Endodermal cell (in vitro differentiated cells): Measurements from ENCODE around the gene NDST4. TPM values are rescaled to one million over a fixed set of nuclear protein-coding genes. Genes with fewer than 3 reads are reported as not detected.
A peak's percentile ranks its signal among the peaks of the same experiment; 100 is the strongest.

Source experiments
- DNase-seq: peaks from one replicate; pipeline ENCODE4 v3.0.0-alpha.2; 2017
- H3K27ac ChIP-seq: 2 replicates; pipeline ENCODE4 v1.5.1; 2013; ENCODE audit warnings: mild to moderate bottlenecking, low read depth, low read length, moderate library complexity
- H3K27me3 ChIP-seq: 2 replicates; pipeline ENCODE4 v1.6.1; 2013; ENCODE audit warnings: mild to moderate bottlenecking, low read length, moderate library complexity; ENCODE audit not compliant: insufficient read depth, control insufficient read depth, poor library complexity, severe bottlenecking
- H3K36me3 ChIP-seq: 2 replicates; pipeline ENCODE4 v1.7.0; 2013; ENCODE audit warnings: mild to moderate bottlenecking, low read length, moderate library complexity; ENCODE audit not compliant: control insufficient read depth, insufficient read depth
- H3K4me1 ChIP-seq: one replicate; pipeline ENCODE4 v1.7.0; 2013; ENCODE audit warnings: low read length; ENCODE audit not compliant: control insufficient read depth, insufficient read depth
- H3K4me3 ChIP-seq: 2 replicates; pipeline ENCODE4 v1.5.1; 2013; ENCODE audit warnings: mild to moderate bottlenecking, low read length, moderate library complexity
- H3K9ac ChIP-seq: 2 replicates; pipeline ENCODE4 v1.6.1; 2013; ENCODE audit warnings: mild to moderate bottlenecking, low read length, moderate library complexity; ENCODE audit not compliant: poor library complexity, severe bottlenecking; ENCODE audit errors: extremely low read depth
- H3K9me3 ChIP-seq: 2 replicates; pipeline ENCODE4 v1.6.1; 2013; ENCODE audit warnings: mild to moderate bottlenecking, low read length, moderate library complexity; ENCODE audit not compliant: control insufficient read depth
- H3K27ac Mint-ChIP-seq: 2 replicates; pipeline ENCODE4 v1.8.0; 2020; ENCODE audit warnings: mixed read lengths
- H3K27me3 Mint-ChIP-seq: 2 replicates; pipeline ENCODE4 v1.8.0; 2021; ENCODE audit warnings: mild to moderate bottlenecking, mixed read lengths; ENCODE audit not compliant: insufficient read depth
- H3K36me3 Mint-ChIP-seq: 2 replicates; pipeline ENCODE4 v1.8.0; 2020; ENCODE audit warnings: low read depth, mixed read lengths
- H3K4me1 Mint-ChIP-seq: 2 replicates; pipeline ENCODE4 v1.8.0; 2020; ENCODE audit warnings: mixed read lengths
- H3K4me3 Mint-ChIP-seq: 2 replicates; pipeline ENCODE4 v1.8.0; 2020; ENCODE audit warnings: mild to moderate bottlenecking, moderate library complexity, mixed read lengths
- H3K9me3 Mint-ChIP-seq: 2 replicates; pipeline ENCODE4 v1.8.0; 2020; ENCODE audit warnings: mild to moderate bottlenecking, mixed read lengths
- WGBS, 2 experiments: methylation state at CpG; one replicate each; pipeline versions ENCODE4 v1.1.5 to v1.1.7; 2013; ENCODE audit warnings: missing lambda C conversion rate in 2 of 2, mixed read lengths in 1 of 2; ENCODE audit not compliant: insufficient coverage in 1 of 2, insufficient read length in 1 of 2; 5-methylcytosine and 5-hydroxymethylcytosine counted together
- total RNA-seq, 2 donors: library from RNA; stranded (reverse); fragmentation: NEBNext Ultra II Directional in 1 of 2; extraction: Animal tissue kit (Norgen Biotek cat#: 25700) in 1 of 2; gene quantifications; 2 replicates in 1 of 2; 3 replicates in 1 of 2; pipeline ENCODE4 v1.2.1, GENCODE V29; 2021
- TF ChIP-seq, protein P1 (sequence below): fragments of 200-600 bp; sonication (generic); conservative IDR thresholded peaks from 2 replicates; pipeline ENCODE4 v1.5.0; 2021; ENCODE audit warnings: antibody characterized with exemption, mild to moderate bottlenecking

Gene NDST4
- total RNA-seq, 2 donors from 2014 or later: 0.31 TPM; not detected in 1

DNA sequence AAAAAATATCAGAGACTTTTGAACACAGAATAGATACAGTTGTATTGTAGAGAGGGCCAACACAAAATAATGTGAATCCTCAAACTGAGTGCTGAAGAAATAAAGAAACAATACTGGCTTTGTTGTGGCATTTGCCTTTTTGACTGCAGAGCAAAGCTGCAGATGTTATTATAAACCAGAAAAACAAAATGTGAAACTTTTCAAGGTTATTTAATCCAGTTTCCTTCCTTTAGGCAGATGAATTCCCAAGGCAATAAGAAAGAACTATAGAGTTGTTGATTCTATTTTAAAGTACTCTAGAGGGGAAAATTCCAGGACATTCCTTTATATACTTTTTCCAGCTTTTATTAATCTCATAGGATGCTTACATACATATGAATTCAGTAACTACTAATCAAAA is 186.8 kb downstream of the NDST4 start:
- TF ChIP-seq, protein P1, sequence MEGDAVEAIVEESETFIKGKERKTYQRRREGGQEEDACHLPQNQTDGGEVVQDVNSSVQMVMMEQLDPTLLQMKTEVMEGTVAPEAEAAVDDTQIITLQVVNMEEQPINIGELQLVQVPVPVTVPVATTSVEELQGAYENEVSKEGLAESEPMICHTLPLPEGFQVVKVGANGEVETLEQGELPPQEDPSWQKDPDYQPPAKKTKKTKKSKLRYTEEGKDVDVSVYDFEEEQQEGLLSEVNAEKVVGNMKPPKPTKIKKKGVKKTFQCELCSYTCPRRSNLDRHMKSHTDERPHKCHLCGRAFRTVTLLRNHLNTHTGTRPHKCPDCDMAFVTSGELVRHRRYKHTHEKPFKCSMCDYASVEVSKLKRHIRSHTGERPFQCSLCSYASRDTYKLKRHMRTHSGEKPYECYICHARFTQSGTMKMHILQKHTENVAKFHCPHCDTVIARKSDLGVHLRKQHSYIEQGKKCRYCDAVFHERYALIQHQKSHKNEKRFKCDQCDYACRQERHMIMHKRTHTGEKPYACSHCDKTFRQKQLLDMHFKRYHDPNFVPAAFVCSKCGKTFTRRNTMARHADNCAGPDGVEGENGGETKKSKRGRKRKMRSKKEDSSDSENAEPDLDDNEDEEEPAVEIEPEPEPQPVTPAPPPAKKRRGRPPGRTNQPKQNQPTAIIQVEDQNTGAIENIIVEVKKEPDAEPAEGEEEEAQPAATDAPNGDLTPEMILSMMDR: no peak
- H3K4me3 Mint-ChIP-seq: no peak overlapping the region
- Histone ChIP-seq H3K9ac (no peak overlapping the region), H3K4me3 (no peak overlapping the region), H3K27ac (no peak overlapping the region), H3K9me3 (no peaks in the 10 kb centered on the region), H3K36me3 (no peaks in the 10 kb centered on the region), H3K27me3 (no peaks in the 10 kb centered on the region), H3K4me1 (peaks cover 7% of the 10 kb centered on the region)
- peaks cover 32% of the 10 kb centered on the region for H3K4me1 Mint-ChIP-seq
- DNase-seq: no peak
- H3K27ac Mint-ChIP-seq: no peak overlapping the region
- no peaks in the 10 kb centered on the region for H3K9me3 Mint-ChIP-seq
- H3K36me3 Mint-ChIP-seq: no peaks in the 10 kb centered on the region
- no peaks in the 10 kb centered on the region for H3K27me3 Mint-ChIP-seq

DNA sequence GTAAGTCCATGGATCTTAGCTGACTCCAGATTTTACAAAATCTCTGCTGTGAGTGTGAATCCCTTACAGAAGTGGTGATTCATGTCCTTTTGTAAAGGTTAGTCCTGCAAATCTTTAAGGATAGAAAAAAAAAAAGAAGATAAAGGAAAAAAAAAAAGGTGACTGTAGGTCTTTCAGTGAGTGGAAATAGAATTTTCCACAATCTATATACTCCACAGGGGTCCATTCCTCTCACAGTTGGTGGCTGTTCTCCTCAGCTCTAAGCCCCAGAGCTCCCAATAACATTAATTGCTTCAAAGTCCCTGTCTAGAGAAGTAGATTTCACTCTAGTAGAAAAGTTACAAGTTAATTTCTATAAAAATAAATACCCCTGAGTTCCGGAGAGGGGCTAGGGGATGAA is 189.1 kb downstream of the NDST4 start:
- Histone ChIP-seq H3K4me3 (peak overlapping the region; percentile 45), H3K27me3 (no peaks in the 10 kb centered on the region), H3K9me3 (no peaks in the 10 kb centered on the region), H3K9ac (no peak overlapping the region), H3K36me3 (no peaks in the 10 kb centered on the region), H3K27ac (no peak overlapping the region), H3K4me1 (peaks cover 11% of the 10 kb centered on the region)
- H3K9me3 Mint-ChIP-seq: no peaks in the 10 kb centered on the region
- no peaks in the 10 kb centered on the region for H3K27me3 Mint-ChIP-seq
- TF ChIP-seq, protein P1: no peak
- peak; percentile 79 for DNase-seq
- peak overlapping the region; percentile 80 for H3K27ac Mint-ChIP-seq
- no peaks in the 10 kb centered on the region for H3K36me3 Mint-ChIP-seq
- 30% methylated on average over 1 of the region's 1 CpG; no CpG with 5 or more reads in 1 of the 2 experiments for WGBS, 2 experiments
- H3K4me1 Mint-ChIP-seq: peaks cover 48% of the 10 kb centered on the region
- peak overlapping the region; percentile 13 for H3K4me3 Mint-ChIP-seq

DNA sequence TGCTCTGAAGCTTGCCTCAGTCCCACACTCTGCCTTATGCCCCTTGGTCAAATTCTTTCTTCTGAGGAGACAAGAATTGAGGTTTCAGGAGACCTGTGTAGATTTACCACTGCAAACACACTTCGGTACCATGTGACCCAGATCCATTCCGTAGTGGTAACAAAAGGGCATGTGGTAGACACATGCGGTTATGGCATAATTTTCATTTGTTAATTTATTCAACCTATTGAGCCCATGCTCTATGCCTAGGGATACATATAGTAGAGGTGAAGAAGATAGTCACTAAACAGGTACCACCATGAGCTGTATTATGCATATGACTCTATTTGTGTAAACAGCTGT is 190.9 kb downstream of the NDST4 start:
- Mint-ChIP-seq H3K4me1 (peaks cover 51% of the 10 kb centered on the region), H3K36me3 (no peaks in the 10 kb centered on the region), H3K9me3 (no peaks in the 10 kb centered on the region), H3K4me3 (no peak overlapping the region), H3K27me3 (no peaks in the 10 kb centered on the region), H3K27ac (no peak overlapping the region)
- Histone ChIP-seq H3K4me3 (no peak overlapping the region), H3K4me1 (peaks cover 11% of the 10 kb centered on the region), H3K36me3 (no peaks in the 10 kb centered on the region), H3K27me3 (no peaks in the 10 kb centered on the region), H3K9ac (no peak overlapping the region), H3K9me3 (no peaks in the 10 kb centered on the region), H3K27ac (peak overlapping the region; percentile 27)
- TF ChIP-seq, protein P1: no peak
- no peak for DNase-seq
- WGBS, 2 experiments: 89% methylated on average over 3 of the region's 3 CpGs; no CpG with 5 or more reads in 1 of the 2 experiments
